GM21447 (cell line): Measurements from ENCODE around the gene TRAF3IP1.
"Not testable (repeated sequence)": the region's sequence is repeated elsewhere in the genome, so short reads cannot be mapped to it uniquely, and the experiment has no call there.

Source experiments
- ATAC-seq: cut with Tn5 transposase; IDR thresholded peaks from one replicate; pipeline ENCODE4 v1.9.1; 2021; ENCODE audit not compliant: unreplicated experiment

The TRAF3IP1 gene

GRCh38 chr2:238305965-238306671 is 14.2 kb upstream of the TRAF3IP1 start:
- ATAC-seq = no peak

DNA sequence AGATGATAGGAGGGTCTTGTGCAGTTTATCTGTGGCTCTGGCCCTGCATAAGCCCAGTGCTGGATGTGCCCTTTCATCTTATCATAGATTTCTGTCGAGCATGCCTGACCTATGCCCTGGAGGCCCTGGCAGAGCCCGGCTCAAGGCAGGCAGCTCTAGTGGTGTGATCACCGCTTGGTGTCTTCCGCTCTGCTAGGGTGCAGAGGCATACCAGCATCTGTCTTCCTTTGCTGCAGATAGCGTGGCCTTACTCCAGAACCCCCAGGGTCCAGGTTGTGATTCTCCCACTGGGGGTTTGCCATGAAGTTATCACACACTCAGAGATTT is 13.7 kb upstream of the TRAF3IP1 start:
- no peak for ATAC-seq

- ATAC-seq = no peak
Observed at GRCh38 chr2:238308177-238308576, 12.1 kb upstream of the TRAF3IP1 start.

DNA sequence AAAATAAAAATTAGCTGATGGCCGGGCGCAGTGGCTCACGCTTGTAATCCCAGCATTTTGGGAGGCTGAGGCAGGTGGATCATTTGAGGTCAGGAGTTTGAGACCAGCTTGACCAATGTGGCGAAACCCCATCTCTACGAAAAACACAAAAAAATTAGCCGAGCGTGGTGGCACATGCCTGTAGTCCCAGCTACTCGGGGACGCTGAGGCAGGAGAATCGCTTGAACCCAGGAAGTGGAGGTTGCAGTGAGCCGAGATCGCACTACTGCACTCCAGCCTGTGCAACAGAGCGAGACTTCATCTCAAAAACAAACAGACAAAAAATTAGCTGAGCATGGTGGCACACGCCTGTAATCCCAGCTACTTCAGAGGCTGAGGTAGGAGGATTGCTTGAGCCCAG is 9.6 kb upstream of the TRAF3IP1 start:
- not testable (repeated sequence) for ATAC-seq

- no peak for ATAC-seq
Observed at GRCh38 chr2:238313289-238313990, 6.9 kb upstream of the TRAF3IP1 start.

- ATAC-seq = no peak
Observed at GRCh38 chr2:238313991-238314350, 6.3 kb upstream of the TRAF3IP1 start.

- no peak for ATAC-seq
Observed at GRCh38 chr2:238314576-238314975, 5.7 kb upstream of the TRAF3IP1 start.

GRCh38 chr2:238315031-238315595 is 5.2 kb upstream of the TRAF3IP1 start:
- ATAC-seq = no peak

- peak; percentile 38 for ATAC-seq
Observed at GRCh38 chr2:238320648-238321281, 447 bp downstream of the TRAF3IP1 start.

- no peak for ATAC-seq
Observed at GRCh38 chr2:238321467-238321866, 1.1 kb downstream of the TRAF3IP1 start.

DNA sequence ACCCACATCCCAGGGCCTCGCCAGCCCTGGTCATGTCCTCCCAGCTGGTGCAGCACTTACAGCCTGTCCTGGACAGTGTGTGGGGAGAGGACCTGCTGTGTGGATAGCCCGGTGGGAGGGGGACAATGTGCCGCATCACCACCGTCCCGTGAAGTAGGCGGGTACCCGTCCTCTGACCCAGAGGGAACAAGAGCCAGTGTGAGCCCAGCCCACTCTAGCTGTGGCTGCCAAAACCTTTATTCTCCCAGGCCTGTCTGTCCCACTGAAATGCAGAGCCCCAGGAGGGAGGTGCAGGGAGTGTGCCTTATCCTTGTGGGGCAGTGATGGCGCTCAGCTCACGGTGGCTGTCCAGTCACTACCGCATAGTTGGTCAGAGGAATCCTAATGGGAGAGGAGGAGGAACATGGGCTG is 1.7 kb downstream of the TRAF3IP1 start:
- ATAC-seq = no peak

GRCh38 chr2:238324248-238324647 is 3.9 kb downstream of the TRAF3IP1 start:
- ATAC-seq = not testable (repeated sequence)

DNA sequence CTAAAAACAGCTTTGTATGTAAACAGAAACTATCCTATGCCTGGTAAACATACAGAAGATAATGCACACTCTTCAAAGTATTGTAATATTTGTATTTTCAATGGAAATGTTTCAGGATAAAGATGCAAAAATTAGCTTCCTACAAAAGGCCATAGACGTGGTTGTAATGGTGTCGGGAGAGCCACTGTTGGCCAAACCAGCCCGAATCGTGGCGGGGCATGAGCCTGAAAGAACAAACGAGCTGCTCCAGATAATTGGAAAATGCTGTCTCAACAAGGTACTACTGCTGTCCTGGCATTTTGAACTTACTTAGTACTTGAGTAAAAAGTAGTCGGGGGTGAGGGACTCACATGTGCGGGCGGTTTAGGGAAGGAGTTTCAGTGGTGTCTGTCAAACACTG is 5.4 kb downstream of the TRAF3IP1 start:
- ATAC-seq = no peak

- no peak for ATAC-seq
Observed at GRCh38 chr2:238326801-238327365, 6.6 kb downstream of the TRAF3IP1 start.

GRCh38 chr2:238327751-238328150 is 7.4 kb downstream of the TRAF3IP1 start:
- ATAC-seq = no peak

GRCh38 chr2:238330391-238330790 is 10.1 kb downstream of the TRAF3IP1 start:
- ATAC-seq = no peak

- ATAC-seq = no peak
Observed at GRCh38 chr2:238331916-238332315, 11.6 kb downstream of the TRAF3IP1 start.

DNA sequence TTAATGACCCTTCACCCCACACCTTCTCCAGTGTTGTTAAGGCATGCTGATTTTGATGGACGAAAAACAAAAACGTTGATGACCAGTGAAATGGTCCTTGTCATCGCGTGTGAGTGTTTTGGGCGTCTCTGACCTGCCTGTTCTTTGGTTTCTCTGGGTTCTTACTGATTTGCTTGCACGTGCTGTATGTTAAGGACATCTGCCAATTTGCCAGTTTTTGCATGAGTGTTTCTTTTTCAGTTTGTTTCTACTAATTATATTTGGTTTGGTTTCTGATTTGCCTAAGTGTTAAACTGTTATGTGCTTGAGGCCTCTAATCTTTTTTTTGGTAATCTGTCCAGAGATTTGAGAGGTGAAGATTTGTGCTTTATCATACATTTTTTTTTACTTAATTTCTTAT is 14.6 kb downstream of the TRAF3IP1 start:
- no peak for ATAC-seq

- not testable (repeated sequence) for ATAC-seq
Observed at GRCh38 chr2:238335591-238335990, 15.3 kb downstream of the TRAF3IP1 start.

- ATAC-seq = no peak
Observed at GRCh38 chr2:238336151-238336550, 15.8 kb downstream of the TRAF3IP1 start.

GRCh38 chr2:238336793-238337444 is 16.6 kb downstream of the TRAF3IP1 start:
- ATAC-seq = no peak
